Retina (tissue), 1 donor: Measurements from ENCODE around the gene SHC2.

ENCODE experiments used
- DNase-seq: peaks from one replicate; pipeline ENCODE4 v3.0.0-alpha.2; 2016

Gene SHC2

GRCh38 chr19:369256-369655, 91.6 kb downstream of the SHC2 start:
- DNase-seq, result no peak

DNA sequence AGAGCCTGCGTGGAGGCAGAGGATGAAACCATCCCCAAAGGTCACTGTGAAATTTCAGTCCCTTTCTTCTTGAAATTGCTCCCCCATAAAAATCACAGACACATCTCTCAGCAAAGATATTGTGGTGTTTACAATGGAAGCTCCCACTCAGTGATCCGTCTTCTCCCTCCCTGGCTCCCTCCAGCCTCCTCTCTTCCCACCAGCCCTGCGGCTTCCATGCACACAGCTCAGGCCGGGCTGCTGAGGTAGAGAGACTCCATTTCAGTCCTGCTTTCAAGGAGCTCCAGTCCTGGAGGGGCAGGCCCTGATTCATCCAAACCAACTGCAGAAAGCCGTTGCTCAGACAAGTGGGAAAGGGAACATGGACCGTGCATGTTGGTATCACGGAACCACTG, 92.2 kb downstream of the SHC2 start:
- DNase-seq, result no peak

GRCh38 chr19:367963-368629, 92.7 kb downstream of the SHC2 start:
- DNase-seq, result no peak

- no peak for DNase-seq
Measured at GRCh38 chr19:367561-367960, 93.3 kb downstream of the SHC2 start.

DNA sequence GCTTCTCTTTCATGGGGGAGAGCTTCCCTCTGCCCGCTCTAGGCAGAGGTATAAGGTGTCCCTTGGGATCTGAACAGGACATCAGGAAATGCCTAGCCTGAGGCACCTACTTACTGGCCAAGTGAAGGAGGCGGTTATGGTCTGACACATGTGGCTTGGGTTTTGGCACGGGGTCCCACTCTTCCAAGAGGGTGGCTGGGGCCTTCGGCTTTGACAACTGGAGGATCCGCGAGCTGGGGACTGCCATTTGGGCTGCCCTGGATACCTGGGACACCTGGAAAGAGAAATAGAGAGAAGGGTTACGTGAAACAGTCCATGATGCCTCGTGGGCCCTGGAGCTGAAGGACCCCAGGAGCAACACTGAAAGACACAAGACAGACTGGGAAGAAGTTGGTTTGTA, 93.9 kb downstream of the SHC2 start:
- DNase-seq, result no peak
